Measurements from ENCODE around the gene CATSPERD. TPM values are rescaled to one million over a fixed set of nuclear protein-coding genes. Genes with fewer than 3 reads are reported as not detected.

The CATSPERD gene
- total RNA-seq, 2 experiments from 2014 or later: not detected

DNA sequence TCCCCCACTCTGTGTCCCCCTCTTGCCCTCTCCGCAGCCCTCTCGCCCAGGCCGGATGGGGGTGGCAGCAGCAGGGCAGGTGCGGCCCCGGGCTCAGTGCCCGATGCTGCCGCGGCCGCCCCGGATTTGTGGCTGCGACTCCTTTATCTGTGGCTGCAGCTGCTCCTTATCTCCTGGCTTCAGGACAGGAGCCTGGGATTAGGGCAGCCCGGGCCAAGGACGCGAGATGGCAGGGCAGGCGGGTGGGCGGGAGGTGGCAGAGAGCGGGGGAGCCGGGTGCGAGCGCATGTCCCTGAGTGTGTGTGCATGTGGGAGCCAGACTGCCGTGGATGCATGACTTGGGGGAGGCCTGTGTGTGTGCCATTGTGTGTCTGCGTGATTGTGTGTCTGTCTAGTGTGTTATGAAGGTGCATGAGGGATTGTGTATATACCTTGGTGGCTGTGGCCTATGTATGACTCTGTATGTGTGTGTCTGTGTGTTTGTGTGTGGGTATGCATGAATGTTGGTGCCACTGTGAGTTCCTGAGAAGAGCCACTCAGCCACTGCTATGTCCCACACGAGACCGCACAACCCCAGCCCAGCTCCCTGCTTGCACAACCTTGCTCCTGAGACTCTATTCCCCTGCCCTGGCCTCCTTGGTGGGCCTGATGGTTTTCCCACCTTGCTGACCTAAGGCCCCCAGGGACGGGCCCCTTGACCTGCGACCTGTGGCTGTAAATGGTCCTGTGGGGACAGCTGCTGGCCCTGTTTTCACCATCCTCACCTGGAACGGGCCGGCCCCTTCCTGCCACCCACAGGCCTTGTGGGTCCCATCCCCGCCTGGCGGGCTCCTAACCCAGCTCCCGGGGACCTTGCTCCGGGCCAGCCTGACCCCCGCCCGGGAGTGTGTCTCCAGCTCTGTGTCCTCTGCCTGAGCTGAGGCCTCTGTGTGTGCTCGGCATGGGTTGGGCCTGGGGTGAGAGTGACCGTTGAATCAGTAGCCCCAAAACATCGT lies 79.1 kb downstream of the CATSPERD start:
- no peak for DNase-seq
- Mint-ChIP-seq H3K36me3 (ENCODE audit: low read depth) (no peaks in the 10 kb centered on the region), H3K9me3 (ENCODE audit: insufficient read depth) (no peaks in the 10 kb centered on the region), H3K27me3 (ENCODE audit: low read depth) (peaks cover 30% of the 10 kb centered on the region), H3K27ac (no peak overlapping the region), H3K4me3 (no peak overlapping the region), H3K4me1 (ENCODE audit: low read depth) (peaks cover 21% of the 10 kb centered on the region)
- no peak for ATAC-seq
- ChIA-PET CTCF (no interaction called here), POLR2A (no interaction called here)

DNA sequence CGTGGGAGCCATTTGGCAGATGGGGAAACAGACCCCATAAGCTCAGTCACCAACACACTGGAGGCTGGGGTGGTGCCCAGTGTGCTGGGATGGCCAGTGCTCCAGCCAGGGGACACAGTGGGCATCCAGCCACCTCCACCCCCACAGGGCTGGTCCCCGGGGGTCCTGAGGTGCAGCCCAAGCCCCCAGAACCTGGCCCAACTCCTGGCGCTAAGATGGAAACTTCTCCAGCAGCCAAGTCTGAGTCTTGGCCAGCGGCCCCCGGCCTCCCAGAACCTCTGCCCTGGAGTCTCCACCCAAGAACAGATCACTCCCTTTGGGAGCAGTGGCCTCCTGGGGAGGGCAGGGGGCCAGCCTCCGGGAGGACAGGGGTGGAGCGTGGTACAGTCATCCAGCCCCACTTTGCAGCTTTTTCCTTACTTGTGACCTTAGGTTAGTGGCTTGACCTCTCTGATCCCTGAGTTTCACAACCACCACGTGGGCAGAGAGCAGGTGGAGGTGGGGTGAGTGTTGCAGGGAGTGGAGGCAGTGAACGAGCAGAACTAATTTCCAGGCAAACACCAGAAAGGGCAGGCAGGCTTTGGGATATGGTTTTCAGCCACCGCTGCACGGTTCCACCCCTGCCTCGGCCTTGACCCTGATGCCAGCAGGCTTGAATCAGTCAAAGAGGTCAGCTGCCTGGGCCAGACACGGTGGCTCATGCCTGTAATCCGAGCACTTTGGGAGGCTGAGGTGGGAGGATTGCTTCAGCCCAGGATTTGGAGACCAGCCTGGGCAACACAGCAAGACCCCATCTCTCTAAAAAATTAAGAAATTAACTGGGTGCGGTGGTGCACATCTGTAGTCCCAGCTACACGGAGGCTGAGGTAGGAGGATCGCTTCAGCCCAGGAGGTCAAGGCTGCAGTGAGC lies 80.2 kb downstream of the CATSPERD start:
- ChIA-PET POLR2A (no interaction called here), CTCF (interaction anchor here (1.3 to 2.0 kb wide), 2 partner anchors 10 to 111 kb away, joined by 4 to 5 read pairs; partner anchors contain the start of genes DUS3L and RPL36)
- H3K36me3 Mint-ChIP-seq (ENCODE audit: low read depth): no peaks in the 10 kb centered on the region
- H3K4me3 Mint-ChIP-seq: no peak overlapping the region
- H3K9me3 Mint-ChIP-seq (ENCODE audit: insufficient read depth): no peaks in the 10 kb centered on the region
- H3K27me3 Mint-ChIP-seq (ENCODE audit: low read depth): peaks cover 34% of the 10 kb centered on the region
- DNase-seq: no peak
- H3K4me1 Mint-ChIP-seq (ENCODE audit: low read depth): peaks cover 25% of the 10 kb centered on the region
- ATAC-seq: no peak
- H3K27ac Mint-ChIP-seq: no peak overlapping the region

DNA sequence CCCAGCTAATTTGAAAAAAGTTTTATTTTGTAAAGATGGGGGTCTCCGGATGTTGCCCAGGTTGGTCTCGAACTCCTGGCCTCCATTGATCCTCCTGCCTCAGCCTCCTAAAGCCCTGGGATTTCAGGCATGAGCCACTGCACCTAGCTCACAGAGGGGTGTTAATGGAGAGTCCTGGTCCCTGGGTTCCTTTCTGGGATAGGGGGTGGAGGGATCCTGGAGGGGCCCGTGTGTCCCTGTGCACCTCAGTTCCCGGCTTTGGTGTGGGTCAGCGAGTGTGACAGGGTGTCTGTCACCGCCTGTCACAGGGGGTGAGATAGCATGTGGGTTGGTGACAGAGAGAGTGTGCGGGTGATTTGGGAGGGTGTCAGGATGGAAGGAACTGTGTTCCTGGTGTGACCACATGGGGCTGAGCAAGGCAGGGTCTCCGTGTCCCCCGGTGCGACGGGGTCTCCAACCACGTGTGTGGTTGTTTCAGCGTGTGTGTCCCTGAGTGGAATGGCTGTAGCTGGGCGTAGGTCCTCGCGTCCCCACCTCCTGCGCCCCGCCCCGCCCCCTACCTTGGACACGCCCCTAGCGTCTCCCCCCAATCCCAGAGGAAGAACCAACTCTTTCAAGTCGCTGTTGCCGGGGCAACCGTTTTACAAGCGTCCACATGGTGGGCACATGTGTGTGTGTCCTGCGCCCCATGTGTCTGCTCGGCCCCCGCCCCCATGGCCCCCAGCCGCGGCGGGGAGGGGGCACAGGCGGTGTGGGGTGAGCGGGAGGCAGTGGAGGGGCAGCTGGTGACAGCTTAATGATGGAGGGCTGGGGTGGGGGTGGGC lies 81.6 kb downstream of the CATSPERD start:
- POLR2A ChIA-PET: no interaction called here
- DNase-seq: no peak
- H3K36me3 Mint-ChIP-seq (ENCODE audit: low read depth): no peaks in the 10 kb centered on the region

DNA sequence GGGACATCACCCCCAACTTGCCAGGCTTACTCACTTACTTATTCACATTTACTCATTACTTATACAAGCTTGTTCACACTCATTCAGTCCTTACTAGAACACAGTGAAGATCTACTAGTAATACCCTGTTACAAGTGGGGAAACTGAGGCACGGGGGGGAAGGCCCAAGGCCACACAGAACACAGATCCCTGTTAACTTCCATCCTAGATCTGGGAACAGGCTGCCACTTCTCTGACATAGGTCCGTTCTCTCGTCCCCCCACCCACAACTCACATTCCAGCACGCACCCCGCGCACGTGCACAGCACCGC lies 83.0 kb downstream of the CATSPERD start:
- ATAC-seq (no peak), DNase-seq (no peak)
- Mint-ChIP-seq H3K4me3 (peak overlapping the region; percentile 70), H3K27ac (no peak overlapping the region), H3K27me3 (ENCODE audit: low read depth) (peaks cover 45% of the 10 kb centered on the region), H3K4me1 (ENCODE audit: low read depth) (peaks cover 25% of the 10 kb centered on the region), H3K9me3 (ENCODE audit: insufficient read depth) (no peaks in the 10 kb centered on the region), H3K36me3 (ENCODE audit: low read depth) (no peaks in the 10 kb centered on the region)
- CTCF ChIA-PET: interaction anchor here (0.6 to 2.8 kb wide), 45 partner anchors 10 to 1401 kb away, joined by 3 to 63 read pairs (median 7); partner anchors contain the start of genes DUS3L, FUT6, LONP1 and NDUFA11
- POLR2A ChIA-PET: interaction anchor here (1.1 to 1.3 kb wide), 4 partner anchors 25 to 216 kb away, joined by 3 to 9 read pairs (median 5); no protein-coding TSS in a partner anchor

More for the DNA sequence above, 81.6 kb downstream of the CATSPERD start:
- Mint-ChIP-seq H3K27ac (peak overlapping the region; percentile 16), H3K9me3 (ENCODE audit: insufficient read depth) (no peaks in the 10 kb centered on the region), H3K4me3 (no peak overlapping the region), H3K4me1 (ENCODE audit: low read depth) (peaks cover 25% of the 10 kb centered on the region), H3K27me3 (ENCODE audit: low read depth) (peaks cover 44% of the 10 kb centered on the region)
- ATAC-seq: no peak
- CTCF ChIA-PET: interaction anchor here (1.3 to 2.8 kb wide), 3 partner anchors 12 to 220 kb away, joined by 4 to 47 read pairs (median 5); partner anchors contain the start of genes DUS3L and RPL36

DNA sequence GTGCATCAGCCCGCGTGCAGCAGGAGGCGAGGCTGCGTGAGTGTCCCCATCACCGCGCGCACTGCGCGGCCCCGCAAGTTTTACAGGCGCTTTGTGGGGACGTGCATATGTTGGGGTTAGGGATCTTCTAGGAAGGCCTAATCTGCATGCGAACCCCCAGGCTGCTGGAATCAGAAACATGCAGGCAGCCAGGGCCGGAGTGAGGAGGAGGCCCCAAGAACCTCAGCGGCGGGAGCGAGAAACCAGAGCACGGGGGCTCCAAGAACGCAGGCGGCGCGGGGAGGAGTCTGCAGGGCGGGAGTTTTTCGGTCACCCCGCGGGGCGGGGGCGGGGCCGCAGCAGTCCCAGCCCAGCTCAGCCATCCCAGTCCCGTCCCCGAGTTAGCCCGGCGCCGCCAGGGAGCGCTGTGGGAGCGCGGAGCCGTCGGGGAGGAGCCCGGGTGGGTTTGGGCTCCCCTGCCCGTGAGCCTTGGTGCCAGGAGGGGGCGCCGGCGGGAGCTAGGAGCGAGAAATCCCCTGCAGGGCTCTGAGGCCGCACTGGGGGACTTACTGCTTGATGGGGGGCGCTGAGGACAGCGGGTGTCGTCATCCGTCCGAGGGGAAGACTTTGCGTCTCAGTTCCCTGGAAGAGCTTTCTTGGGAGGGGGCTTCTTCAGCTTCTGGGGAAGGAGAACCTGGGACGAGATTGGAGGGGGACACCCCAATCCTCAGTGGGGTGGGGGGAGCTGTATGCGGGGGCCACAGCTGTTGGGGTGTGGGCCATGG lies 83.5 kb downstream of the CATSPERD start:
- peak; percentile 96 for ATAC-seq
- Mint-ChIP-seq H3K27me3 (ENCODE audit: low read depth) (peaks cover 42% of the 10 kb centered on the region), H3K36me3 (ENCODE audit: low read depth) (no peaks in the 10 kb centered on the region), H3K27ac (peak overlapping the region; percentile 60), H3K4me3 (peak overlapping the region; percentile 70), H3K9me3 (ENCODE audit: insufficient read depth) (no peaks in the 10 kb centered on the region), H3K4me1 (ENCODE audit: low read depth) (peaks cover 25% of the 10 kb centered on the region)
- POLR2A ChIA-PET: interaction anchor here (0.7 to 1.3 kb wide), 6 partner anchors 24 to 219 kb away, joined by 3 to 9 read pairs (median 4); no protein-coding TSS in a partner anchor
- CTCF ChIA-PET: interaction anchor here (0.6 to 2.8 kb wide), 59 partner anchors 9 to 1402 kb away, joined by 3 to 63 read pairs (median 6); partner anchors contain the start of genes DUS3L, FUT6, LONP1 and NDUFA11
- DNase-seq: peak; percentile 94

DNA sequence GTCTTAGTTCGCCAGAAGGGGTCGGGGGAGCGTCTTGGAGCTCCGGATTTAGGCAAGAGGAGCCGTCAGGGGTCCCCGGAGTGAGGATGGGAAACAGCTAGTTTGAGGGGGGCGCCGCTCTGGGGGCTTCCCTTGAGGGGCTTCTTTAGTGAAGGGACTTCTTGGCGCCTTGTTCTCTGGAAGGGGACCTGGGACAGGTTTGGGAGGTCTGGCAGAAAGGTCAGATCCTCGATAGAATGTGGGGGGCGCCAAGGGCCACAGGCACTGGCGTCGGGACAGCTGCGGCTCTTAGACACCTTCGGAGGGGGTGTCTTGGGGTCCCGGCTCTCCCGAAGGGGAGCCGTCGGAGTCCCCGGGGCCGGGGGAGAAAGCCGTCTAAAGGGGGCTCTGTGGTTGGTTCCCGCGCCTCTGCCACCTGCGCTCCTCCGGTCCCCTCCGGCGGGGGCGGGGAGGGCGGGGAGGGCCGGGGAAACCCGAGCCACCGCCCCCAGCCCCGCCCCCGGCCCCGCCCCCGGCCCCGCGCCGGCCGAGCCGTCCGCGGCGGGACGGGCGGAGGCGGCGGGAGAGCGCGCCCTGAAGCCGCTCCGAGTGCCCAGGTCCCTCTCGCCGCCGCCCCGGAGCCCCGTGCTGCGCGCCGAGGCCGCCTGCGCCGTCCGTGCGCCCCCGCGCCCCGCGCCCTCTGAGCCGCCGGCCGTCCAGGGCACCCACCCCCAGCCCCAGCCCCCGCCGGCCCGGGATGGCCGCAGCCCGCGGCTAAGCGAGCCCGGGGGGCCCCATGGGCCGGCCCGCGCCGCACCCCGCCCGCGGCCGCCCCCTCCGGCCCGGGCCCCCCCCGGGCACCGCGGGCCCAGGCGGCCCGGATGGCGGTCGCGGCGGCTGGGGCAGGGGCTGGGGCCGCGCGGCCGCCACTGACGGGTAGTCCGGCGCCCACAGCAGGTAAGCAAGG lies 84.4 kb downstream of the CATSPERD start, which contains the start of gene NRTN:
NRTN (plus strand) TSS at position 552 of the 946 bp plus-strand sequence. CDS start 19,099 bp downstream, outside the sequence.
- POLR2A ChIA-PET: interaction anchor here (0.7 to 1.3 kb wide), 6 partner anchors 24 to 218 kb away, joined by 3 to 9 read pairs (median 4); no protein-coding TSS in a partner anchor
- ATAC-seq: peak; percentile 10
- peaks cover 25% of the 10 kb centered on the region for H3K4me1 Mint-ChIP-seq (ENCODE audit: low read depth)
- CTCF ChIA-PET: interaction anchor here (0.6 to 2.8 kb wide), 55 partner anchors 9 to 676 kb away, joined by 3 to 63 read pairs (median 6); partner anchors contain the start of genes DUS3L, FUT6, LONP1 and NDUFA11
- no peaks in the 10 kb centered on the region for H3K36me3 Mint-ChIP-seq (ENCODE audit: low read depth)
- no peak for DNase-seq
- H3K27ac Mint-ChIP-seq: peak within 1 kb of the TSS; percentile 60
- H3K9me3 Mint-ChIP-seq (ENCODE audit: insufficient read depth): no peaks in the 10 kb centered on the region
- H3K27me3 Mint-ChIP-seq (ENCODE audit: low read depth): peaks cover 36% of the 10 kb centered on the region
- peak within 1 kb of the TSS; percentile 70 for H3K4me3 Mint-ChIP-seq

DNA sequence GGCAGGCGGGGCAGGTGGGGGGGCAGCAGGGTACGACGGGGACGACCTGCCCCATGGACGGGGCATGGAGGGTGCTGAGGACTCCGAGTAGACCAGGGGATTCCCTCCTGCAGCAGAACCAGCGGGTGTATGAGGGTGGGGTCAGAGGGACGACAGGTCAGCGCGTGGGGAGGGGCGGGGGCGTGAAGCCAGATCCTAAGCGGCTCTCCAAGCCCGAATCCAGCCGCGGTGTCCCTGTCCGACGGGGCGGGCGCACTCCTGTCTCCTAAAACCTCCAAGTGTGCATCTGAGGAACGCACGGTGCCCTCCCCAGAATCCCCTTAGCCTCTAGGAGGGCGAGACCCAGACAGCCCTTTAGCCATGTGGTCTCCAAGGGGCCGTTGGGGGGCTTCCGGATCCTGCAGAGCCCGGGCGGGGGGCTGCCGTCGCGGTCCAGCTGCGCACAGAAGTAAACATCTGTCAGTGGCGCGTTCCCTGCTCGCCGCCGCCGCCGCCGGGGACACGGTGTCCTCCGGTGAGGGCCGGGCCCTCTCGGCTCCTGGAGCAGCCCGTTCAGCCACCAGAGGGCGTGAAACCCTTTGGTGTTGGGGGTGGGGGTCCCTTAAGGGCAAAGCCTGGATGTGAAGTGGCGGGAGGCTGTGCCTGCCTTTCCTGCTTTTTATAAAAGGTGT lies 85.2 kb downstream of the CATSPERD start:
- Mint-ChIP-seq H3K27ac (no peak overlapping the region), H3K27me3 (ENCODE audit: low read depth) (peaks cover 35% of the 10 kb centered on the region), H3K4me1 (ENCODE audit: low read depth) (peaks cover 25% of the 10 kb centered on the region), H3K36me3 (ENCODE audit: low read depth) (no peaks in the 10 kb centered on the region), H3K9me3 (ENCODE audit: insufficient read depth) (no peaks in the 10 kb centered on the region), H3K4me3 (no peak overlapping the region)
- ATAC-seq: no peak
- peak; percentile 63 for DNase-seq
- ChIA-PET POLR2A (no interaction called here), CTCF (interaction anchor here (1.2 to 1.5 kb wide), 2 partner anchors 18 to 216 kb away, joined by 3 to 4 read pairs; no protein-coding TSS in a partner anchor)

DNA sequence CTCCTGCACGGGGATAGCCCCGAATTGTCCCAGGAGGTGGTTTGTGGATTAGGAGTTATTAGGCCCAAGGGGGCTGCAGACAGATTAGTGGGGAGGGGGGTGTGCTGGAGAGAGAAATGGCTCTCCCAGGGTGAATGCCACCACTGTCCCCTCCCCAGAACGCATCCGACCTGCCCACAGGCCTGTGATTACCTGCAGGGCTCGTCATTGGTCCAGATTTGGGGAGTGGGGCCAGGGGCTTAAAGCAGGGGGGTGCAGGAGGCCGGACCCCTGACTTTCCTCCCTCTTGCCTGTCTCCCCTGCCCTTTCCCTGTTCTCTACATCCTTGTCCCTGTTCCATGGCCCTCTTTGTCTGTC lies 85.7 kb downstream of the CATSPERD start:
- POLR2A ChIA-PET: no interaction called here
- H3K27me3 Mint-ChIP-seq (ENCODE audit: low read depth): peaks cover 33% of the 10 kb centered on the region
- H3K9me3 Mint-ChIP-seq (ENCODE audit: insufficient read depth): no peaks in the 10 kb centered on the region
- DNase-seq (no peak), ATAC-seq (no peak)
- no peak overlapping the region for H3K4me3 Mint-ChIP-seq
- peaks cover 25% of the 10 kb centered on the region for H3K4me1 Mint-ChIP-seq (ENCODE audit: low read depth)
- CTCF ChIA-PET: interaction anchor here (1.1 to 1.5 kb wide), 3 partner anchors 17 to 216 kb away, joined by 3 to 10 read pairs (median 4); no protein-coding TSS in a partner anchor
- no peak overlapping the region for H3K27ac Mint-ChIP-seq
- H3K36me3 Mint-ChIP-seq (ENCODE audit: low read depth): no peaks in the 10 kb centered on the region

DNA sequence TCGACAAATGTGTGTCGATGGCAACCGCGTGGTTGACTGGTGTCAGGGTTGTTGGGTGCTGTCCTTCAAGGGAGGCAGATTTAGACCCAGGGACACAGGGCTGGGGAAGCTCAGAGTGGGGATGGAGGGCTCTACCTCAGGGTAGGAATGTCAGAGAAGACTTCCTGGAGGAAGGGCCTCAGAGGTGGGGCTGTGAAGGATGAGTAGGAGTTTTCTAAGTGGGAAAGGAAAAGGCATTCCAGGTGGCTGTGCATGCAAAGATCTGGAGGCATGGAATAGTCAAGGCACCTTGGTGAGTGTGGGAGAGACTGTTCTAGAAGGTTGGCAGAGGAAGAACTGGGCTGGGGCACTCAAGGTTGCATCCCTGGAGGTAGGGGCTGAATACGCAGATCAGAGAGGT lies 86.5 kb downstream of the CATSPERD start:
- CTCF ChIA-PET: interaction anchor here (1.1 to 1.7 kb wide), 4 partner anchors 17 to 215 kb away, joined by 3 to 10 read pairs (median 4); no protein-coding TSS in a partner anchor
- Mint-ChIP-seq H3K9me3 (ENCODE audit: insufficient read depth) (no peaks in the 10 kb centered on the region), H3K27me3 (ENCODE audit: low read depth) (peaks cover 32% of the 10 kb centered on the region), H3K4me1 (ENCODE audit: low read depth) (peaks cover 23% of the 10 kb centered on the region), H3K4me3 (no peak overlapping the region), H3K27ac (no peak overlapping the region), H3K36me3 (ENCODE audit: low read depth) (no peaks in the 10 kb centered on the region)
- no peak for DNase-seq
- no peak for ATAC-seq
- POLR2A ChIA-PET: no interaction called here
